ENCODE data around the gene CTTNBP2. TPM values are rescaled to one million over a fixed set of nuclear protein-coding genes. Genes with fewer than 3 reads are reported as not detected.

Gene CTTNBP2
- polyA plus RNA-seq, 1 donor from 2014 or later: 53.5 TPM

GRCh38 chr7:117689406-117689805, 183.8 kb downstream of the CTTNBP2 start:
- H3K79me2 ChIP-seq (replicated peaks; ENCODE audit: insufficient read depth, low read length): no peaks in the 10 kb centered on the region
- no peaks in the 10 kb centered on the region for H3F3A ChIP-seq (ENCODE audit: insufficient read depth, low read length, poor library complexity, severe bottlenecking)
- H4K20me1 ChIP-seq (ENCODE audit: insufficient read depth): no peaks in the 10 kb centered on the region
- no peak overlapping the region for H3K9ac ChIP-seq (ENCODE audit: low read length)
- no peaks in the 10 kb centered on the region for H3K9me3 ChIP-seq (ENCODE audit: low read length)
- no peak for TF ChIP-seq SMC3 (conservative IDR thresholded peaks at IDR 0.05; ENCODE audit: poor library complexity)
- no peak for TF ChIP-seq CTCF (IDR thresholded peaks at IDR 0.05; ENCODE audit: poor library complexity, severe bottlenecking)
- no peak for TF ChIP-seq MXI1 (conservative IDR thresholded peaks at IDR 0.05; ENCODE audit: poor library complexity, severe bottlenecking)
- TF ChIP-seq EZH2 (IDR thresholded peaks at IDR 0.05; ENCODE audit: borderline replicate concordance, insufficient read depth, low read length, poor library complexity, severe bottlenecking): no peak
- no peak for TF ChIP-seq EP300 (conservative IDR thresholded peaks at IDR 0.05; ENCODE audit: poor library complexity, severe bottlenecking)
- TF ChIP-seq POLR2AphosphoS5 (IDR thresholded peaks at IDR 0.05): no peak
- TF ChIP-seq REST (IDR thresholded peaks at IDR 0.05; ENCODE audit: borderline replicate concordance): no peak
- TF ChIP-seq TAF1 (IDR thresholded peaks at IDR 0.05; ENCODE audit: low read depth): no peak
- TF ChIP-seq RAD21 (conservative IDR thresholded peaks at IDR 0.05): no peak
- no peak overlapping the region for H3K27ac ChIP-seq (ENCODE audit: low read length)
- H3K4me3 ChIP-seq (ENCODE audit: low read length): no peak overlapping the region
- H3K9me2 ChIP-seq (ENCODE audit: insufficient read depth, low read length): no peaks in the 10 kb centered on the region
- no peaks in the 10 kb centered on the region for H3K27me3 ChIP-seq (ENCODE audit: insufficient read depth, low read depth, low read length)
- no peak overlapping the region for H3K4me2 ChIP-seq (ENCODE audit: low read length)
- no peak overlapping the region for H2AFZ ChIP-seq (ENCODE audit: low read depth, low read length)
- H3K36me3 ChIP-seq (ENCODE audit: insufficient read depth, low read length): no peaks in the 10 kb centered on the region

- no peak overlapping the region for H3K9ac ChIP-seq (ENCODE audit: low read length)
- H3K4me3 ChIP-seq (ENCODE audit: low read length): no peak overlapping the region
- no peaks in the 10 kb centered on the region for H3K36me3 ChIP-seq (ENCODE audit: insufficient read depth, low read length)
- no peaks in the 10 kb centered on the region for H3K79me2 ChIP-seq (replicated peaks; ENCODE audit: insufficient read depth, low read length)
- no peaks in the 10 kb centered on the region for H3K9me2 ChIP-seq (ENCODE audit: insufficient read depth, low read length)
- H4K20me1 ChIP-seq (ENCODE audit: insufficient read depth): no peaks in the 10 kb centered on the region
- TF ChIP-seq RAD21 (conservative IDR thresholded peaks at IDR 0.05): no peak
- no peak for TF ChIP-seq REST (IDR thresholded peaks at IDR 0.05; ENCODE audit: borderline replicate concordance)
- no peak for TF ChIP-seq CTCF (IDR thresholded peaks at IDR 0.05; ENCODE audit: poor library complexity, severe bottlenecking)
- no peak for TF ChIP-seq SMC3 (conservative IDR thresholded peaks at IDR 0.05; ENCODE audit: poor library complexity)
- no peak for TF ChIP-seq EZH2 (IDR thresholded peaks at IDR 0.05; ENCODE audit: borderline replicate concordance, insufficient read depth, low read length, poor library complexity, severe bottlenecking)
- no peak for TF ChIP-seq EP300 (conservative IDR thresholded peaks at IDR 0.05; ENCODE audit: poor library complexity, severe bottlenecking)
- TF ChIP-seq POLR2AphosphoS5 (IDR thresholded peaks at IDR 0.05): no peak
- no peak for TF ChIP-seq TAF1 (IDR thresholded peaks at IDR 0.05; ENCODE audit: low read depth)
- no peak for TF ChIP-seq MXI1 (conservative IDR thresholded peaks at IDR 0.05; ENCODE audit: poor library complexity, severe bottlenecking)
- no peak overlapping the region for H3K27ac ChIP-seq (ENCODE audit: low read length)
- H3K9me3 ChIP-seq (ENCODE audit: low read length): no peaks in the 10 kb centered on the region
- H2AFZ ChIP-seq (ENCODE audit: low read depth, low read length): no peak overlapping the region
- no peaks in the 10 kb centered on the region for H3K27me3 ChIP-seq (ENCODE audit: insufficient read depth, low read depth, low read length)
- no peaks in the 10 kb centered on the region for H3F3A ChIP-seq (ENCODE audit: insufficient read depth, low read length, poor library complexity, severe bottlenecking)
- H3K4me2 ChIP-seq (ENCODE audit: low read length): no peak overlapping the region
Observed at GRCh38 chr7:117688126-117688525, 185.1 kb downstream of the CTTNBP2 start.
